LHCN-M2 (cell line): Measurements from ENCODE around the gene PSMA8. TPM values are rescaled to one million over a fixed set of nuclear protein-coding genes. Genes with fewer than 3 reads are reported as not detected.
"Not testable (repeated sequence)": the region's sequence is repeated elsewhere in the genome, so short reads cannot be mapped to it uniquely, and the experiment has no call there.

Experiments used
- DNase-seq: peaks from one replicate; pipeline ENCODE4 v3.0.0-alpha.2; 2012; ENCODE audit warnings: low read depth
- total RNA-seq: library from RNA; depleted of rRNA; stranded (reverse); fragments of >200 nt; gene quantifications from 2 replicates; pipeline ENCODE4 v1.2.3, GENCODE V29; 2014

Gene PSMA8
- total RNA-seq, 1 experiment from 2014 or later, result not detected

DNA sequence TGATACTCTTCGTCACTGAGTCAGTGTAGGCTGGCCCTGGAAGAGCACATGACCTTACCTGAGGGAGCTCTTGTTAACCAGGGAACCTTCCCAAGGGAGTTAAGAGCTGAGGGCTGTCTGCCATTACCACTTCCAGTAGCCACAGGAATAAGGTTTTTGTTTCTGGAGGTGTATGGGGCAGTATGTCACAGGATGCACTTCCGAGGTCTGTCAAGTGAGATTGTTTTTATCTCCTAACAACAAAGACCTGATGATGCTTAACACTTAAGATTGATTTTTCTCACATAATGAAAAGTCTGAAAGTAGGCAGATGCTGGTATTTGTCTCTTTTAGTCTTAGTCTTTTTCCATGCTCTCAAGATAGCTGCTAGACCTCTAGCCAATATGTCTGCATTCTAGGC lies 41.8 kb downstream of the PSMA8 start:
- no peak for DNase-seq

DNA sequence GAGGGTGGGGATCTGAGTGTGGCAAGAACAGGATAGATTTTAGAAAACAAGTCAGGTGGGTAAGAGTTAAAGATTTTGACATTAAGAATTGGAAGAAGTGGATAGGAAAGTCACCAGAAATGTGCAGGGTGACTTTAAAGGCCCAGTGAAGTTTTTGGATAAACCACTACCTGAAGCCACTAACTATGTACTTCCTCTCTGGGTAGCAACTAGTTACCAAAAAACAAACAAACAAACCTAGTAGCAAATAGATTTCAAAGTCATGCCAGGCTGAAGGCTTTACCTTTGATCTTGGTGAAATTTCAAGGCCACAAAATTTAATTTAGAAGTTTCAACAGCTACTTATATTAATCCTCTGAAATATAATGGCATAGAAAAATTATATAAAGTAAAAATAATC lies 42.5 kb downstream of the PSMA8 start:
- DNase-seq, result no peak

DNA sequence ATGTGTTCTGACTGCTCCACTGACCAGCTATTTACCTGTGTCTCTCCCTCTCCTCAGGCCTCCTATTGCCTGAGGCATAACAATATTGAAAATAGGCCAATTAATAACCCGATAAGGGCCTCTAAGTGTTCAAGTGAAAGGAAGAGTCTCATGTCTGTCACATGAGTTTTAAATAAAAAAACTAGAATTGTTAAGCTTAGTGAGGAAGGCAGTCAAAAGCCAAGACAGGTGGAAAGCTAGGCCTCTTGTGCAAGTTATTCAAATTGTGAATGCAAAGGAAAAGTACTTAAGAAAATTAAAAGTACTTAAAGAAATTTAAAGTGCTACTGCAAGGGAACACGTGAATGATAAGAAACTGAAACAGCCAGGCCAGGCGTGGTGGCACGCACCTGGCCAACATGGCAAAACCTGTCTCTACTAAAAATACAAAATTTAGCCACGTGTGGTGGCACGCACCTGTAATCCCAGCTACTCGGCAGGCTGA lies 47.7 kb downstream of the PSMA8 start:
- no peak for DNase-seq

DNA sequence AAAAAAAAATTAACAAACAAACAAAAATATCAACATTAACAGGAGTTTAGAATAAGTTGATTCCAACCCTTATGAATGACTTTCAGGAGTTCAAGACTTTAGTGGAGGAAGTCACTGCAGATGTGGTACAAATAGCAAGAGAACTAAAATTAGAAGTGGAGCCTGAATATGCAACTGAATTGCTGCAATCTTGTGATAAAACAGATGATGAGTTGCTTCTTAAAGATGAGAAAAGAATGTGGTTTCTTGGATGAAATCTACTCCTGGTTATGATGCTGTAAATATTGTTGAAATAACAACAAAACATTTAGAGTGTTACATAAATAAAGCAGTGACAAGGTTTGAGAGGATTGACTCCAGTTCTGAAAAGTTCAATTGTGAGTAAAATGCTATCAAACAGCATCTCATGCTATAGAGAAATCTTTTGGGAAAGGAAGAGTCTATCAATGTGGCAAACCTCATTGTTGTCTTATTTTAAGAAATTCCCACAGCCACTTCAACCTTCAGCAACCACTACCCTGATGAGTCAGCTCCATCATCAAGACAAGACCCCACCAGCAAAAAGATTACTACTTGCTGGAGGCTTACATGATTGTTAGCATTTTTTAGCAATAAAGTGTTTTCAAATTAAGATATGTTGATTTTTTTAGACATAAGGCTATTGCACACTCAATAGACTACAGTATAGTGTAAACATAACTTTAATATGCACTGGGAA lies 49.9 kb downstream of the PSMA8 start:
- DNase-seq, result no peak

DNA sequence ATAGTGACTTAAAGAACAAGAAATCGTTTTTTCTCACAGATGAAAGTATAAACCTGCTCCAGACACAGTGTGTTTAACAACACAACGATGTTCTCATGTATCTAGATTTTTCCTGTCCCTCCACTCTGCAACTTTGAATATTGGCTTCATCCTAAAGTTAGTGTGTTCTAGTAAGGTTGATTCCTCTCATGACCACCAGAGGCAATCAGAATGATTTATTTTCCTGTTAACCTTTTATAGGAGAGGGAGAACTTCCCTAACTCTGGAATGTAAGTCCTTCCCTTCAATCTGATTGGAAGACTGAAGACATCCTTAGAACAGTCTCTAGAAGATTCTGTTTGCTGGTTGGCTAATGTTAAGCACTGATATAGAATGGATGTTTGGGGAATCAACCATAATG lies 51.6 kb downstream of the PSMA8 start:
- peak; percentile 20 for DNase-seq

DNA sequence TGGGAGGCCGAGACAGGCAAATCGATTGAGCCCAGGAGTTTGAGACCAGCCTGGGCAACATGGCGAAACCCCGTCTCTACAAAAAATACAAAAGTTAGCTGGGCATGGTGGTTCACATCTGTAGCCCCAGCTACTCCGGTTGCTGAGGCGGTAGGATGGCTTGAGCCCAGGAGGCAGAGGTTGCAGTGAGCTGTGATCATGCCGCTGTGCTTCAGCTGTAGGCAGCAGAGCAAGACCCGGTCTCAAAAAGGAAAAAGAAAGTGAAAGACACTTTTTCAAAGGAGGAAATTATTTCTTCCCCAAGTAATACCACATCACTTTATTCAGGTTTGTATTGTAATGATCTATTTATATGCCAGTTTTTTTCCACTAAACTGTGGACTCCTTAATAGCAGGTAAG lies 56.8 kb downstream of the PSMA8 start:
- no peak for DNase-seq

DNA sequence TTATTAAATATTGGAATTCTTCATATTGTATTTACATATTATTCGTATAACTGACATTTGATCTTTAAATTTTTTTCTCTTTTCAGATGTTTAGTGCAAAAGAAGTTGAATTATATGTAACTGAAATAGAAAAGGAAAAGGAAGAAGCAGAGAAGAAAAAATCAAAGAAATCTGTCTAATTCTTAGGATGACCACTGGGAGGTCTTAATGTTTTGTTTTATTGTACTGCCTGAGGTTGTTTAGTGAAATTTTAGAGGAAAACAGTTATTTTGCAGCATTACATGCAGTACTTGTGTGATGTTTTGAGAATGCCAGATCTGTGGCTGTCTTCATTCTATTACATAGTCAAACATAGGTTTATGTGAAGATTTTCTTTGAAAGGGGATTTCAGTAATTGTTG lies 58.6 kb downstream of the PSMA8 start:
- no peak for DNase-seq

DNA sequence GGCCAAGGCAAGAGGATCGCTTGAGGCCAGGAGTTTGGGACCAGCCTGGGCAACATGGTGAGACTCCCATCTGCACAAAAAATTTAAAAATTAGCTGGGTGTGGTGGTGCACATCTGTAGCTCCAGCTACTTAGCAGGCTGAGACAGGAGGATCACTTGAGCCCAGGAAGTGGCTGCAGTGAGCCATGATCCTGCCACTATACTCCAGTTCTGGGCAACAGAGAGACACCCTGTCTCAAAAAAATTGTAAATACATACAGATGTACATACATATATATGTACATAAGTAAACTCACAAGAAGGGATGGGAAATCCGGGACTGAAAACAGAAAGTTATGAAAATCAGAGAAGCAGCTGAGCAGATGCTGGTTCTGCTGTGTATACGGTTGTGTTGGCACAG lies 62.9 kb downstream of the PSMA8 start:
- no peak for DNase-seq

DNA sequence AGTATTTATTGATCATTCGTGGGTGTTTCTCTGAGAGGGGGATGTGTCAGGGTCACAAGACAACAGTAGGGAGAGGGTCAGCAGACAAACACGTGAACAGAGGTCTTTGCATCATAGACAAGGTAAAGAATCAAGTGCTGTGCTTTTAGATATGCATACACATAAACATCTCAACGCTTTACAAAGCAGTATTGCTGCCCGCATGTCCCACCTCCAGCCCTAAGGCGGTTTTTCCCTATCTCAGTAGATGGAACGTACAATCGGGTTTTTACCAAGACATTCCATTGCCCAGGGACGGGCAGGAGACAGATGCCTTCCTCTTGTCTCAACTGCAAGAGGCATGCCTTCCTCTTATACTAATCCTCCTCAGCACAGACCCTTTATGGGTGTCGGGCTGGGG lies 68.3 kb downstream of the PSMA8 start:
- DNase-seq, result not testable (repeated sequence)

DNA sequence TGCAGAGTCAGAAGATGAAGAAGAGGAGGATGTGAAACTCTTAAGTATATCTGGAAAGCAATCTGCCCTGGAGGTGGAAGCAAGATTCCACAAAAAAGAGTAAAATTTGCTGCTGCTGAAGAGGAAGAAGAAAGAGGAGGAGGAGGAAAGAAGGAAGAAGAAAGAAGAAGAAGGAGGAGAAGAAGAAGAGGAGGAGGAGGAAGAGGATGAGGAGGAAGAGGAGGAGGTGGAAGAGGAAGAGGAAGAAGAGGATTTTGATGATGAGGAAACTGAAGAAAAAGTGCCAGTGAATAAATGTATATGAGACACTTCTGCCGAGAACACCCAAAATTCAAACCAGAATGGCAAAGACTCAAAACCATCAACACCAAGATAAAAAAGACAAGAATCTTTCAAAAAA lies 71.6 kb downstream of the PSMA8 start:
- no peak for DNase-seq

DNA sequence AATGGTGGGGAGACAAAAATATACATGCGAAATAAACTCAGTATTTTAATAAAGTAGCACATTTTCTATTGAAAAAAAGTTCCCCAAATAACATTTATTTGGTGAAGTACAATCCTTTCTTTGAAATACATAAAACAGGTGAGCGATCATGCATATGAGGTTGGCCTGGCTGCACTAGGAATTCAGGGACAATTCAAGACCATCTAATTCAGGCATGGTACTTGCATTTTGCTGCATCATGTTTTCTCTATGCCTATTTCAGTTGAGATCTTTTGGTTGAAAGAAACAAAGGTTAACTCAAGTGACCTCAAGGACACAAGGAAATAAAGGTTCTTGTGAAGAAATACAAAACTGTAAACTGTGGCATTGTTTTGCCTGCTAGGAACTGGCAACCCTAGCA lies 72.8 kb downstream of the PSMA8 start:
- DNase-seq, result no peak

DNA sequence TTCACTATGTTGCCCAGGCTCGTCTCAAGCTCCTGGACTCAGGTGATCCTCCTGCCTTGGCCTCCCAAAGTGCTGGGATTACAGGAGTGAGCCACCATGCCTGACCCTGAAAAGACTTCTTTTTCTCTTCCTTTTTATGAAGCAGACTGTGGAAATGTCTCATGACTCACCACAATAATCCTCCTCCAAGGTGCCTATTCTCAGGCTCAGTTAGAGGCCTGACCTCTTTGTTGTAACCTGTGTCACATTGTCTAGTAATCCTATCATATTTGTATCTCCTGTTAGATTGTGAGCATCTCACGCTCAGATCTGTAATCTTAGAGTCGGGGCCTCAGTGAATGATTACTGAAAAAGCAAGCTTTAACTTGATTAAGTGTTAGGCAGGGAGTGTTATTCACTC lies 74.3 kb downstream of the PSMA8 start:
- DNase-seq, result no peak

DNA sequence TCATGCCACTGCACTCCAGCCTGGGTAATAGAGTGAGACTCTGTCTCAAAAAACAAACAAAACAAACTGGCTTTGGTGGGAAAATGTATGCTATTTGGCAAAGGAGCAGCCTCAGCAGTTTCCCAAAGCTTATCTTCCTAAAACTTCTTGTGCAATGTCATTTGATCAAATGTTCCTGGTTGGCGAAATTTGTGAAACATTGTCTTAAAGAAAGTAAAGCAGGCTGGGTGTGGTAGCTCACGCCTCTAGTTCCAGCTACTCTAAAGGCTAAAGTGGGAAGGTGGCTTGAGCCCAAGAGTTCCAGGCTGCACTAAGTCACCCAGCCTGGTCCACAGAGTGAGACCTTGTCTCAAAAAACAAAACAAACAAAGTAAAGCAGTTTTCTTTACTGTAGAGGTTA lies 75.3 kb downstream of the PSMA8 start:
- no peak for DNase-seq

DNA sequence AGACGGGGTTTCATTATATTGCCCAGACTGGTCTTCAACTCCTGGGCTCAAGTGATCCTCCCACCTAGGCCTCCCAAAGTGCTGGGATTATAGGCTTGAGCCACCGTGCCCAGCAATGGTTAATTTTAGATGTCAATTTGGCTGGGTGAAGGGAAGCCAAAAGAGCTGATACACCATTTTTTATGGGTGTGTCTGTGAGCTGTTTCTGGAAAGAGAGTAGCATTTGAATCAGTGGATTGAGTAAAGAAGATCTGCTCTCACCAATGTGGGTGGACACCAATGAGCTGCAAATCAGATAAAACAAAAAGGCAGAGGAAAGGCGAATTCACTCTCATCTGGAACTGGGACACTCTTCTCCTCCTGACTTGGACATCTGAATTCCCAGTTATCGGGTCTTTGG lies 76.5 kb downstream of the PSMA8 start:
- DNase-seq, result no peak

DNA sequence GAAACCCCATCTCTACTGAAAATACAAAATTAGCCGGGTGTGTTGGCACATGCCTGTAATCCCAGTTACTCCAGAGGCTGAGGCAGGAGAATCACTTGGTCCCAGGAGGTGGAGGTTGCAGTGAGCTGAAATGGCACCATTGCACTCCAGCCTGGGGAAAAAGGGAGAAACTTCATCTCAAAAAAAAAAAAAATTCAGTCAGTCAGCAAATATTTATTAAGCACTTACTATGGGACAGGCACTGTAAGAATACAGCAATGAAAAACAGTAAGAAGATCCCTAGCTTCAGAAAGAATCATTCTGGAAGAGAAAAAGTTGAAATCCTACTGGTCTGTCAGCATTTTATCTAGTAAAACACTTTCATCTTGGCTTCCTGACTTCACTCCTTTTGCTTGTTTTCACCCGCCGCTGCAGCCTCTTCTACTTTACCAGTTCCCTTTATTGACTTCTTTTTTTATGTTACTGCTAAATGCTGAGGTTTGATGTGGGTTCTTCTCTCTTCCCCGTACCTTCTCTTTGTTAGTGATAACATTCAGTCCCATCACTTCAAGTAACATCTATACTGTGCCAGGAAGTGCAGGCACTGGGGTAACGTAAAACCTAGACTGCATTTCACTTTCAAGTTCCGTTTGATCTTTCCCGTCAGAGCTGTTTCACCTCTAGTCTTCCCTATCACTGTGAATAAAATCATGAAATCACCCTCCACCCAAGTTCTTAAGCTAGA lies 81.7 kb downstream of the PSMA8 start:
- no peak for DNase-seq

DNA sequence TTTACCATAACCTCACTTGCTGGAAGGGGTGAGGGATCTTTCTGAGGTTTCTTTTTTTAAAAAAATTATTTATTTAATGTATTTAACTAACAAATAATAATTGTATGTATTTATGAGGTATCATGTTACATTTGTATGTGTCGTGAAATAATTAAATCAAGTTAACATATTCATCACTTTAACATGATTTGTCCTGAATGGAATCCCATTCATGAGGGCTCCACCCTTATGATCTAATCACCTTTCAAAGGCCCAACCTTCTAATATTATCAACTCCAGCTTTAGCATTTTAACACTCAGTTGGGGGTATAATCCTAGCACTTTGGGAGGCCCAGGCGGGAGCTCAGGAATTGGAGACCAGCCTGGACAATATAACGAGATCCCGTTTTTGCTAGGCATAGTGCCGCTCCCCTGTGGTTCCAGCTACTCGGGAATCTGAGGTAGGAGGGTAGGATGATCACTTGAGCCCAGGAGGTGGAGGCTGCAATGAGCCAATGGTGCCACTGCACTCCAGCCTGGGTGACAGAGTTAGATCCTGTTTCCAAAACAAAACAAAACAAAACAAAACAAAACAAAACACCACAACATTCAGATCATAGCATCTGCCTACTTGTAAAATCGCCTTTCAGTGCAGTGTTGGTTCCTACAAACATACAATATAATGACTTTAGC lies 91.5 kb downstream of the PSMA8 start:
- no peak for DNase-seq

DNA sequence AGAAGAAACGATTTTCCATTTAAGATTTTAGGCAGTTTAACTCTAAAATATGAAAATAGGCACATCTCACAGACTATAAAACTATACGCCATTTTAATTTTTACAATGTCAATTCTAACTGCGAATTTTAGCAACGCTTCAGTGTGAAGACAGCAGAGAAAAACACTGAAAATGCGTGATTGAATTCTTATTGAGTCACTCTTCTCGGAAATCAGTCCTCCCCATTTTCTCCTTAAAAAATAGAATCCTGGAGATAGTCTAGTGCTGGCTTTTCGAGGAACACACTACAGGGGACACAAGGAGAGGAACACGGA lies 92.2 kb downstream of the PSMA8 start:
- DNase-seq, result no peak

DNA sequence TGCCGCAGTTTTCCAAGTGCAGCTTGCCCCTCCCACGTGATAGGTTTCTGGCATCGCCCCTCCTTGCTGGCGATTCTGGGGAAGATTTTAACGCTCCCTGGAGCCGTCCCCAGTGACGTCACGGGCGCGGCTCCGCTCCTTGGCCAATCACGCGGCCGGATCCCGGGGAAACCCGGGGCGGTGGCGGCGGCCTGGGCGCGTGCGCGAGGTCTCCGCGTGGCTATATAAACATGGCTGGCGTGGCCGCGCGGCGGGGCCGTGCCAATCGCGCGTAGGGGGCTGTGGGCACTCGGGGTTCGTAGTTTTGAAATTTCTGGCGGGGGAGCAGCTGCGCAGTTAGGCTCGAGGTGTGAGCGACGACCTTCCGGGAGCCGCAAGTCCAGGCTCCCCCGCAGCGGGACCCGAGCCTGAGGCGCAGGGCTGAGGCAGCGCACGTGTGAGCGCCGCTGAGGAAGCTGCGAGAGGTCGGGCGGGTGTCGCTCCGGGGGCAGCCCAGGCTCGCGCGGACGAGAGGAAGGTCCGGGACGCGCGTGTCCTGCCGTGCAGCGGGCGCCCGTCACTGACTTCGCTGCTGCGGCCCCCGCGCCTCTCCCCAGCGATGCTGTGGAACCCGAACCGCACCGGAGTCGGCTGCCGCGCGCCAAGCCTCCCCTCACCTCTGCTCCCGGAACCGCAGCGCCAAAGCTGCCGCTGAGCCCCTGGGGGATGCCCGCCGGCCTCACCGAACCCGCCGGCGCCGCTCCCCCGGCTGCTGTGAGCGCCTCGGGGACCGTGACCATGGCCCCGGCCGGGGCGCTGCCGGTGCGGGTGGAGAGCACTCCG lies 92.8 kb downstream of the PSMA8 start, which contains the start of gene TAF4B:
TSS of gene TAF4B (plus strand) at position 217 of the 822 bp plus-strand sequence. CDS start at position 706, 489 bp downstream.
- DNase-seq, result peak; percentile 88

DNA sequence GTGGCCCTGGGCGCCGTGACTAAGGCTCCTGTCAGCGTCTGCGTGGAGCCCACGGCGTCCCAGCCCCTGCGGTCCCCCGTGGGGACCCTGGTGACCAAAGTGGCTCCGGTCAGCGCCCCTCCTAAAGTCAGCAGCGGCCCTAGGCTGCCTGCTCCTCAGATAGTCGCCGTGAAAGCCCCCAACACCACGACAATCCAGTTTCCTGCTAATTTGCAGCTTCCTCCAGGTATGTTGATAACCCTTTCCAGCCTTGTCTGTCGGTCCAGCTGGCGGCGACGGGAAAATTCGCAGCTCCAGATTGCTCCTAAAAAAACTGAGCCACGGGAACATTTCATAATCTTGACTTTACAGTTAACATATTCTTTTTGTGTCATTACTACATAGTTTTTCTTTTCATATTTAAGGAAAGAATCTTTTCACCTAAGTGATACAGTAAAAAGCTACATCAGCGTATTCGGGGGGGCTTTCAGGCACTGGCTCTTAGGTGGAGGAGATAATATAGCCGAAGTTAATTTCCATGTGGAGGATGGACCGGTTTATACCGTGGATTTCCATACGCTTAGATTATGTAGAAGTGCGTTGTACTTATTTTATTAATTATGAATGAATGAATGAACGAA lies 93.5 kb downstream of the PSMA8 start:
- DNase-seq, result no peak

DNA sequence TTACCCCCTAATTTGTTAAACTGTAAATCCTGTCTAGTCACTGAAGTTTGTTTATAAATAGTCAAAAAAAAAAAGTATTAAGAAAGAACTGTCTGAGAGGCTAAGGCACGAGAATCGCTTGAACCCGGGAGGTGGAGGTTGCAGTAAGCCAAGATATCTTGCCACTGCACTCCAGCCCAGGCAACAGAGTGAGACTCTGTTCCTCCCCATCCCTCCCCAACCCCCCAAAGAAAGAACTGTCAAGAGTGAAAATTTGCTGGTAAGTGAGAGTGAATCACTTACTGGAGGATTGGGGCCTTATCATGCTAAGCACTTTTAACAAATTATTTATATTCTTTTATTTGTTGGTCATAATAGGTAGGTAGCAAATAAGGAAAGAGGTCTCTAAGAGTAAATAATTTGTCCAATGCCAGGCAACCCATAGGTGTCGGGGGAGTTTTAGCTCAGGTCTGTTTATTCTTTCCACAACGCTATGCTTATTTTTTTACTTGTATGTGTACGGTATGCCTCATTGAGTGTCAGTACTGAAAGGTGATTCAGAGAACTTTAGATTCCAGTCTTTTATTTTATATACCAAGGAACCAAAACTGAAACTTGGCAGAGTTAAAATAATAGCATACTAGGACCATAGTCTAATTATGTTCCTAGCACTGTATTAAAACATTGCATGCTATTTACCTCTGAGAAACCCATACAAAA lies 95.0 kb downstream of the PSMA8 start:
- no peak for DNase-seq

DNA sequence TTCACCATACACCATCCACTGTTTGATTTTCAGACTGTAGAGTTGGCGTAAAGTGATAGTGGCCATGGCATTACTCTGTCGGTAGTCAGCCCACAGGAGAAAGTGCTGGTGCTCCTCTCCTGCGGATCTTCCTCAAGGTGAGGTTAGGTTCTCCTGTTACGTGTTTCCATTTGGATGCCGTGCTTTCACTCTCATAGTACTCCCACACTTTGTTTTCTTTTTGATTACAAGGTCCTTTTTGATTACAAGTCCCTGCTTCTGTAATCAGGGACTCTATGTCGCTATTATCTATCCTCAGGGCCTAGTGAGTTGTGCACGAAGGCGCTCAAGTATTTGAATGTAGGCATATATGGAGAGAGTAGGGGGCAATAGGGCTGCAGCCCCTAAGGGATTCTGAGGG lies 96.8 kb downstream of the PSMA8 start:
- DNase-seq, result no peak
